ENCODE data around the gene GYS2. TPM values are rescaled to one million over a fixed set of nuclear protein-coding genes. Genes with fewer than 3 reads are reported as not detected.

GYS2 gene
- total RNA-seq, 2 donors from 2014 or later = not detected

DNA sequence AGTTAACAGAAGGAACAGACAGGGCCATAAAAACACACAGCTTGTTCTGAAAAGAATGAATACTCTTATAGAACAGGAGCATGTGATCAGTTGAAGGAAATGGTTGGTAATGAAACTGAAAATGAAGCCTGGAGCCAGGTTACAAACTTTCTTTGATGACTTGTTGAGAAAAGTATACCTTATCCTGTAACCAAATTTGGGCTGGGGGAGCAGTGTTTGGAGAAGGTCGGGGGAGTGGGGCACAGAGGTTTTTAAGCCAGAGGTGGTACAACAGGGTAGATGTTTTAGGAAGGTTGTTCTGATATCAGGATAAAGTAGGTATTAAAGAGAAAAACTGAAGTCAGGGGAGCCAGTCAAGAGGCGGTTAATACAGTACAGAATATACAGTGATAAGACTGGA lies 94.9 kb downstream of the GYS2 start:
- no peak for DNase-seq (ENCODE audit: low spot score)
- Histone ChIP-seq H3K9me3 (no peaks in the 10 kb centered on the region), H3K27ac (no peak overlapping the region), H3K36me3 (peaks cover 34% of the 10 kb centered on the region), H3K27me3 (no peaks in the 10 kb centered on the region), H3K4me1 (peaks cover 0 to 9% of the 10 kb centered on the region in 2 donors), H3K4me3 (no peak overlapping the region)
- TF ChIP-seq CTCF (IDR thresholded peaks at IDR 0.05) = no peak

- Histone ChIP-seq H3K27ac (no peak overlapping the region), H3K9me3 (no peaks in the 10 kb centered on the region), H3K27me3 (no peaks in the 10 kb centered on the region), H3K36me3 (peaks cover 17% of the 10 kb centered on the region), H3K4me1 (peaks cover 0 to 23% of the 10 kb centered on the region in 2 donors), H3K4me3 (no peak overlapping the region)
- no peak for TF ChIP-seq CTCF (IDR thresholded peaks at IDR 0.05)
- no peak for DNase-seq (ENCODE audit: low spot score)
Observed at GRCh38 chr12:21507849-21508248, 96.8 kb downstream of the GYS2 start.

DNA sequence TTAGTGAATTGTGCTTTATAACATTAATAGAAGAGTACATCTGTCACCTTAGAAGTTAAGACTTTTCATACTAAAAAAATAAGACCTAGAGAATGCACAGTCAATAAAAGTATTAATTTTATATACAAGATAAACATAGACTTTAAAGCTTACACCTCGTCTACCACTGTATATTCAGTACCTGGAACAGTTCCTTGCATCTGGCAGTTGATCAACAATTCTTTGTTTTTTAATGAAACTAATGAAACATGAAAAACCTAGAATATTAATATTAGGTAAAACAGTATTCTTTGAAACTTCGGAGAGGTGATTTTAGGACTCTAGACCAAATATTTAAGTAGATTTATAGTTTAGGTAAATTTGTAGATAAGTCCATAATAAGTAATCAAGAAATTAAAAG lies 98.8 kb downstream of the GYS2 start:
- no peaks in the 10 kb centered on the region for H3K9me3 ChIP-seq
- H3K27me3 ChIP-seq = no peaks in the 10 kb centered on the region
- peaks cover 8% of the 10 kb centered on the region for H3K36me3 ChIP-seq
- no peak overlapping the region for H3K4me3 ChIP-seq
- H3K4me1 ChIP-seq = peaks cover 0 to 32% of the 10 kb centered on the region in 2 donors
- no peak overlapping the region for H3K27ac ChIP-seq
- no peak for TF ChIP-seq CTCF (IDR thresholded peaks at IDR 0.05)
- DNase-seq (ENCODE audit: low spot score) = no peak

DNA sequence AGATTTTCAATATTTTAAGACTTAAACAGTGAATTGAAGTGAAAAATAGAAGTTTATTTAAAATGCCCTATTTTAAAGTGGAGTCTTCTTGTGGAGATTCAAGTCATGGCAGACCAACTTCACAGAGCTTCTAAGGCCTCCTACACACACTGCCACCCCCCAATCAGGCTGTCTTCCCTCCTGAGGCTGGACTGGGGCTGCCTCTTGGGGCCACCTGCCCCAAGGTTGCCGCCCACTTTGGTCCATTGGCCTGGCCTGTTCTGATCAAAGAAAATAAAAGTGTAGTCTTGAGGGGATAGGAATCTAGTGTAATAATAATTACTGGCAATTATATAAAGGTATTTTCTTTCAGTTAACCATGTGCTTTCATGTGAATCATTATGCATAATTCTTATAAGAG lies 101.8 kb downstream of the GYS2 start:
- peak overlapping the region; percentile 92 to 98 for H3K4me3 ChIP-seq
- peaks cover 0 to 54% of the 10 kb centered on the region in 2 donors for H3K4me1 ChIP-seq
- peaks cover 3% of the 10 kb centered on the region for H3K36me3 ChIP-seq
- no peaks in the 10 kb centered on the region for H3K27me3 ChIP-seq
- no peaks in the 10 kb centered on the region for H3K9me3 ChIP-seq
- H3K27ac ChIP-seq = peak overlapping the region in 1 of 2 donors; percentile 93
- no peak for TF ChIP-seq CTCF (IDR thresholded peaks at IDR 0.05)
- DNase-seq (ENCODE audit: low spot score) = no peak

DNA sequence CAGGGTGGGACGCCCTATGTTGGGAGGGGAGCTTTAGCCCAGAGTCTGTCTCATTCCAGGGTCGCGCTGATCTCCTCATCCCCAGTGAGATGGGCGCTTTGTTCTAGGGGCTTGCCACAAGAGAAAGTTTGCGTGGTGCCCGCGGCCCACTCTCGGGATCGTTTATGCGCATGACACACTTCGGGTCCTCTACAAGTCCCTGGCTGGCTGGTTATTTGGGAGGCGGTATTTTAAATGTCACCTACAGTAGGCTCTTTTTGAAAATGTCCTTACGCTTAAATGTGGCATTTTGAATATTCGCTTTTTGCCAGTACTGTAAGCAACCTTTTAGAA lies 102.5 kb downstream of the GYS2 start:
- Histone ChIP-seq H3K4me3 (peak overlapping the region; percentile 92 to 98), H3K4me1 (peaks cover 0 to 54% of the 10 kb centered on the region in 2 donors), H3K36me3 (no peaks in the 10 kb centered on the region), H3K27ac (peak overlapping the region; percentile 91 to 93), H3K27me3 (no peaks in the 10 kb centered on the region), H3K9me3 (no peaks in the 10 kb centered on the region)
- no peak for DNase-seq (ENCODE audit: low spot score)
- no peak for TF ChIP-seq CTCF (IDR thresholded peaks at IDR 0.05)

Measured in right atrium auricular region (tissue), 2 donors.